T47D (cell line): Measurements from ENCODE around the gene CCR3.
A peak's percentile ranks its signal among the peaks of the same experiment; 100 is the strongest.

Experiments
- DNase-seq, 2 experiments: peaks; one replicate each; pipeline versions ENCODE4 v3.0.0 to v3.0.0-alpha.2; 2011 to 2012; ENCODE audit warnings: low read depth in 1 of 2, low spot score in 1 of 2
- JUND ChIP-seq: IDR thresholded peaks from 2 replicates; pipeline ENCODE4 v1.6.1; 2012; ENCODE audit warnings: low read depth
- in situ Hi-C: cut with HindIII; loops from 2 replicates; pipeline ENCODE4 v1.10.0; 2016; ENCODE audit warnings: low sequenced_read_pairs, low pct_unique_long_range_greater_than_20kb

Gene CCR3

GRCh38 chr3:46208167-46208704 is 34.0 kb upstream of the CCR3 start, which contains the start of gene CCR1:
CCR1 (minus strand) TSS chr3:46208313; CDS start chr3:46204313, 4,000 bp downstream.
- peak in 1 of 2 experiments; percentile 73 for DNase-seq
- in situ Hi-C loops, result no loop called here
- TF ChIP-seq JUND, result no peak

- DNase-seq, result no peak
- in situ Hi-C loops, result no loop called here
- no peak for TF ChIP-seq JUND
Observed at GRCh38 chr3:46209053-46209452, 33.2 kb upstream of the CCR3 start.

- DNase-seq, result no peak
- no peak for TF ChIP-seq JUND
- in situ Hi-C loops, result no loop called here
Observed at GRCh38 chr3:46209746-46210470, 32.4 kb upstream of the CCR3 start.

- TF ChIP-seq JUND, result no peak
- no peak for DNase-seq
- in situ Hi-C loops, result no loop called here
Observed at GRCh38 chr3:46212101-46212500, 30.2 kb upstream of the CCR3 start.

GRCh38 chr3:46213201-46213600 is 29.1 kb upstream of the CCR3 start:
- in situ Hi-C loops, result no loop called here
- no peak for DNase-seq

GRCh38 chr3:46214751-46215352 is 27.4 kb upstream of the CCR3 start:
- peak in 1 of 2 experiments; percentile 47 for DNase-seq
- TF ChIP-seq JUND, result no peak
- in situ Hi-C loops, result no loop called here

More at GRCh38 chr3:46213201-46213600, 29.1 kb upstream of the CCR3 start:
- no peak for TF ChIP-seq JUND

GRCh38 chr3:46215810-46216414 is 26.3 kb upstream of the CCR3 start:
- in situ Hi-C loops, result no loop called here
- no peak for DNase-seq
- TF ChIP-seq JUND, result no peak

GRCh38 chr3:46218196-46218709 is 24.0 kb upstream of the CCR3 start:
- no peak for TF ChIP-seq JUND
- DNase-seq, result no peak
- in situ Hi-C loops, result no loop called here

GRCh38 chr3:46221391-46221790 is 20.9 kb upstream of the CCR3 start:
- no peak for TF ChIP-seq JUND
- DNase-seq, result no peak
- in situ Hi-C loops, result no loop called here

GRCh38 chr3:46221938-46222337 is 20.3 kb upstream of the CCR3 start:
- no peak for DNase-seq
- in situ Hi-C loops, result no loop called here
- TF ChIP-seq JUND, result no peak

- no peak for DNase-seq
- TF ChIP-seq JUND, result no peak
- in situ Hi-C loops, result no loop called here
Observed at GRCh38 chr3:46222435-46223161, 19.7 kb upstream of the CCR3 start.
